K562 (cell line): ENCODE results near the gene CABYR. TPM values are rescaled to one million over a fixed set of nuclear protein-coding genes. Genes with fewer than 3 reads are reported as not detected.

Experiments
- ATAC-seq: fragments of 200-7000 bp; cut with Tn5 transposase; 3 replicates; pipeline ENCODE4 v1.9.1; 2020; ENCODE audit warnings: moderate library complexity
- BruUV-seq: library from RNA; stranded (reverse); fragments of 400-500 nt; replicated peaks from 2 replicates; lab custom pipeline; 2021; lab: Mats Ljungman, UMichigan
- CTCF ChIA-PET: fragments of 300-600 bp; formaldehyde crosslinking; extraction: SDS; loops from one replicate; lab custom pipeline; 2021; ENCODE audit warnings: low intra/inter-chr PET ratio; lab: Yijun Ruan, JAX
- POLR2A ChIA-PET: fragments of 300-600, 350-650 bp; sonication (Branson Sonifier 250); formaldehyde crosslinking; extraction: SDS; loops from one replicate; lab custom pipeline; 2021; ENCODE audit warnings: antibody characterized with exemption, inconsistent platforms; lab: Yijun Ruan, JAX
- DNase-seq, 4 experiments: peaks; one replicate each; pipeline versions ENCODE4 v3.0.0 to v3.0.0-alpha.2; 2011 to 2018; ENCODE audit warnings: low spot score in 3 of 4, mixed read lengths in 3 of 4; ENCODE audit errors: extremely low read depth in 1 of 4
- FAIRE-seq: peaks from 2 replicates; lab custom pipeline; 2011; peaks lifted over from hg19 to GRCh38; lab: Jason Lieb, UNC
- H2AFZ ChIP-seq: 2 replicates; pipeline ENCODE4 v1.6.0; 2011; ENCODE audit warnings: low read depth, low read length, control low read depth, inconsistent platforms
- H3K27ac ChIP-seq: fragments of 200-600 bp; 3 replicates; pipeline ENCODE4 v1.8.0; 2011; ENCODE audit warnings: low read depth, mild to moderate bottlenecking, control low read depth, inconsistent platforms, low read length, moderate library complexity, mixed read lengths; ENCODE audit errors: extremely low read depth
- H3K27me3 ChIP-seq, 2 experiments: fragments of 300-600 bp in 1 of 2; 2 replicates in 1 of 2; 3 replicates in 1 of 2; pipeline versions ENCODE4 v1.6.0 to v1.8.0; 2011; ENCODE audit warnings: inconsistent platforms in 2 of 2, low read length in 2 of 2, mild to moderate bottlenecking in 1 of 2, mixed read lengths in 1 of 2, moderate library complexity in 1 of 2; ENCODE audit not compliant: control insufficient read depth in 2 of 2, insufficient read depth in 2 of 2
- H3K36me3 ChIP-seq: fragments of 300-600 bp; 3 replicates; pipeline ENCODE4 v1.8.0; 2011; ENCODE audit warnings: mild to moderate bottlenecking, low read length, inconsistent platforms; ENCODE audit not compliant: control insufficient read depth, insufficient read depth
- H3K4me1 ChIP-seq, 2 experiments: fragments of 200-600 bp in 1 of 2; replicated peaks in 1 of 2; 2 replicates in 1 of 2; 3 replicates in 1 of 2; pipeline versions ENCODE4 v1.5.1 to v1.8.0; 2011; ENCODE audit warnings: inconsistent platforms in 2 of 2, low read length in 2 of 2, mild to moderate bottlenecking in 1 of 2, mixed read lengths in 1 of 2, moderate library complexity in 1 of 2; ENCODE audit not compliant: control insufficient read depth in 2 of 2, insufficient read depth in 2 of 2
- H3K4me2 ChIP-seq: 2 replicates; pipeline ENCODE4 v1.6.1; 2011; ENCODE audit warnings: low read length, control low read depth, inconsistent platforms, mixed read lengths; ENCODE audit not compliant: insufficient read depth
- H3K4me3 ChIP-seq: fragments of 200-600 bp; sonication (generic), shearing (Covaris generic); 2 replicates; pipeline ENCODE4 v1.5.1; 2016; ENCODE audit warnings: control low read depth, inconsistent platforms
- H3K79me2 ChIP-seq: fragments of 200-600 bp; 3 replicates; pipeline ENCODE4 v1.8.0; 2011; ENCODE audit warnings: low read length, inconsistent platforms; ENCODE audit not compliant: control insufficient read depth, insufficient read depth
- H3K9ac ChIP-seq, 2 experiments: 2 replicates each; pipeline versions ENCODE4 v1.6.0 to v1.6.1; 2011; ENCODE audit warnings: low read depth in 2 of 2, low read length in 2 of 2, control low read depth in 1 of 2, inconsistent platforms in 1 of 2, mild to moderate bottlenecking in 1 of 2, mixed read lengths in 1 of 2; ENCODE audit not compliant: insufficient read depth in 1 of 2
- H3K9me1 ChIP-seq: one replicate; pipeline ENCODE4 v1.6.0; 2011; ENCODE audit warnings: inconsistent platforms, mild to moderate bottlenecking, low read length, moderate library complexity; ENCODE audit not compliant: control insufficient read depth, insufficient read depth
- H3K9me3 ChIP-seq: replicated peaks from 2 replicates; pipeline ENCODE4 v1.5.1; 2011; ENCODE audit warnings: low read depth, low read length, inconsistent platforms; ENCODE audit not compliant: control insufficient read depth, insufficient read depth
- H4K20me1 ChIP-seq: replicated peaks from 2 replicates; pipeline ENCODE4 v1.6.1; 2011; ENCODE audit warnings: low read length, inconsistent platforms, mixed read lengths; ENCODE audit not compliant: control insufficient read depth, insufficient read depth
- XRCC4 ChIP-seq: IDR thresholded peaks from one replicate; pipeline ENCODE4 v1.6.1; 2011; ENCODE audit not compliant: insufficient read depth, insufficient read length; ENCODE audit errors: extremely low read depth
- ZBTB8A ChIP-seq: fragments of 450-650 bp; IDR thresholded peaks from 2 replicates; pipeline ENCODE4 v1.6.1; 2018; ENCODE audit warnings: mild to moderate bottlenecking, moderate library complexity; ENCODE audit not compliant: partially characterized antibody
- ZNF551 ChIP-seq: fragments of 250-450 bp; sonication (Bioruptor Pico); IDR thresholded peaks from 2 replicates; pipeline ENCODE4 v1.5.0; 2021; ENCODE audit warnings: mild to moderate bottlenecking, moderate library complexity
- WGBS: fragments of 100-300 bp; shearing (Covaris generic); methylation state at CpG from one replicate; pipeline ENCODE4 v1.1.6; 2016; ENCODE audit warnings: low coverage, mixed read lengths; ENCODE audit not compliant: insufficient coverage; ENCODE audit errors: missing lambda C conversion rate; 5-methylcytosine and 5-hydroxymethylcytosine counted together
- in situ Hi-C: fragments of 300-500 bp; cut with MboI; formaldehyde crosslinking; loops from 4 replicates; pipeline ENCODE4 v1.15.0; 2018; ENCODE audit warnings: inconsistent platforms, mixed read lengths
- intact Hi-C: fragments of 100-400 bp; cut with micrococcal nuclease; formaldehyde crosslinking; loops from 2 replicates; pipeline ENCODE4 v1.14.2; 2022
- polyA plus RNA-seq, 8 experiments: library from polyadenylated mRNA; depleted of rRNA in 4 of 8; stranded (reverse) in 5 of 8; unstranded in 3 of 8; fragments of >200 nt; fragmentation: Nextera tagmentation in 2 of 8; fragmentation: Illumina TruSeq in 1 of 8; extraction: Ambion mirVana in 2 of 8; extraction: Trizol in 1 of 8; gene quantifications; 2 replicates each; pipeline versions ENCODE4 v1.2.1 to v1.2.3, GENCODE V29; 2011 to 2014; ENCODE audit warnings: inconsistent platforms in 1 of 8, missing spikeins in 1 of 8
- total RNA-seq, 7 experiments: library from RNA; depleted of rRNA in 6 of 7; stranded (reverse); fragments of >200 nt in 6 of 7; fragmentation: Illumina TruSeq in 2 of 7; extraction: Trizol in 2 of 7; gene quantifications; 2 replicates each; pipeline versions ENCODE4 v1.2.1 to v1.2.3, GENCODE V29; 2011 to 2021; ENCODE audit warnings: low replicate concordance in 1 of 7
- TF ChIP-seq, protein P1 (sequence below): fragments of 450-650 bp; formaldehyde crosslinking; IDR thresholded peaks from 2 replicates; pipeline ENCODE4 v1.4.0; 2022; ENCODE audit warnings: missing genetic modification characterization
- TF ChIP-seq, protein P2 (sequence below): fragments of 250-450 bp; sonication (Bioruptor Pico); IDR thresholded peaks from 2 replicates; pipeline ENCODE4 v1.8.0; 2022; ENCODE audit warnings: moderate library complexity, mild to moderate bottlenecking, inconsistent platforms

Gene CABYR
- total and polyA plus RNA-seq, 9 of the 15 experiments (the other 6 are each of a cell fraction or from before 2014, with no cell fraction given) = not detected

DNA sequence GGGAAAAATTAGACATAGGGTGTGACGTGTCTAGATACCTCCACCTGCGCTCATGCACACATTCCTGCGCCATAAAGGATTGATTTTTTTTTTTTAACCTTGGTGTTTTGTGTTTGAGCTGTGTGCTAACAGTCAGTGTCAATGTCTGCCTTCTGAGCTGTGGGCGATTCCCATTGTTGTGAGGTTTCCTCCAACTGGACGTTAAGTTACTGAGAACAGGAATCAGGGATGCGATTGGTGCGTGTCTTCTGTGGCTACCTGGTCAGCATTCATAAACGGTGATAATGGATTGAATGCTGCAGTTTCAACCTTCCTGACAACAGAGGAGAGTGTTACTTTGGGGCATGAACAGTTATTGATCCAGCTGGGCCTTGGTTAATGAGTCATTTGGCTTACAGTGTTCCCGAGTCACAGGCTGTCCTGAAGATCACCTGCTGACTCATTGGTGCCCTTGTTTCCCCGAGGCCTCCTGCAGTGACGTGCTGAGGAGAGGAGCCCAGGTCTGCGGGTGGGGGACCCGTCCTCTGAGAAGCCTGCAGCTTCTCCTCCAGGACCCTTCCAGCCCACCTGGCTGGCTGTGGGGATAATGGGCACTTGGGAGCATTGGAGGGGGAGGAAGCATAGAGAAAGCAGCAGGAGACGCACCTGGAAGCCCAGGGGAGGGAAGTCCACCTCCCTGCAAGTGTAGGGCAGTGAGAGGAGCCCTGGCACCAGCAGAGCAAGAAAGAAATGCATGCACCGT, 25.8 kb upstream of the CABYR start (continued):
- TF ChIP-seq XRCC4 = no peak
- TF ChIP-seq, protein P1, sequence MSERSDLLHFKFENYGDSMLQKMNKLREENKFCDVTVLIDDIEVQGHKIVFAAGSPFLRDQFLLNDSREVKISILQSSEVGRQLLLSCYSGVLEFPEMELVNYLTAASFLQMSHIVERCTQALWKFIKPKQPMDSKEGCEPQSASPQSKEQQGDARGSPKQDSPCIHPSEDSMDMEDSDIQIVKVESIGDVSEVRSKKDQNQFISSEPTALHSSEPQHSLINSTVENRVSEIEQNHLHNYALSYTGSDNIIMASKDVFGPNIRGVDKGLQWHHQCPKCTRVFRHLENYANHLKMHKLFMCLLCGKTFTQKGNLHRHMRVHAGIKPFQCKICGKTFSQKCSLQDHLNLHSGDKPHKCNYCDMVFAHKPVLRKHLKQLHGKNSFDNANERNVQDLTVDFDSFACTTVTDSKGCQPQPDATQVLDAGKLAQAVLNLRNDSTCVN (CRISPR knock-in tag) = no peak
- TF ChIP-seq ZBTB8A = no peak
- TF ChIP-seq ZNF551 (CRISPR knock-in tag) = no peak
- TF ChIP-seq, all 486 proteins: peak for 0

DNA sequence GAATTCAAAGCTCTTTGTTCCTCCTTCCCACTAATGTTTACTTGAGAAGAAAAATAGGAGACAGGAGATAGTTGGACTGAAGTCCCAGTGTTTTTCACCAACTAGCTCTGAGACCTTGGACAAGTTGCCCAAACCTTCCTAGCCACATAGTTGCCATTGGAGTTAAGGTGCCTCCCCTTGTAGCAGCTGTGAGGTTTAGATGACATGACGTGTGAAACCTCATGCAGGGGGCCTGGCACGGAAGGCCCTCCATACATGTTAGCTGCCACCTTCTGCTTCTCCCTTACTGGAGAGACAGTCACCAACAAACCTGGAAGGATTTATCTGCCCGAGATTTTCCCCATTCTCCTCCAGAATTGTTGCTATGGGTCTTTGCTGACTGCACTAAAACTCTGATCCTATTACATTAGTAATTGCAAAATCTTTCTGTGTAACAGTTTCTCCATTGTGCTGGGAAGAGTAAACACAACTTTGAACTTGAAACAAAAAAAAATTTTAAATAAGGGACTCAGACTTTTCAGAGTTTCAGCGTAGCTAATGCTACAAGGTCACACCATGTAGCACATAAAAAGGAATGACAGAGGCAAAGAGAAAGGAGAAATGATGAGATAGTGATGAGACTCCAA, 23.8 kb upstream of the CABYR start:
- no peak overlapping the region for H3K4me2 ChIP-seq
- no peak for FAIRE-seq
- no peaks in the 10 kb centered on the region for H3K79me2 ChIP-seq
- no peaks in the 10 kb centered on the region; the same call in 1 of the 2 replicates for H4K20me1 ChIP-seq
- BruUV-seq = no TSS peak
- ChIA-PET POLR2A (interaction anchor here (0.6 kb wide), 1 partner anchor 42 kb away, joined by 3 read pairs; no protein-coding TSS in a partner anchor), CTCF (no interaction called here)
- H3K9ac ChIP-seq = no peak overlapping the region
- no peak overlapping the region for H2AFZ ChIP-seq
- DNase-seq = no peak
- no peaks in the 10 kb centered on the region for H3K9me1 ChIP-seq
- in situ Hi-C loops (no loop called here), intact Hi-C loops (loop anchor here (5.0 to 10.0 kb wide), 3 partner anchors 100 to 493 kb away; partner anchors contain the start of gene TTC39C)
- peaks cover 4 to 13% of the 10 kb centered on the region in 2 experiments; a peak in 4 of 5 replicates for H3K27me3 ChIP-seq
- no peaks in the 10 kb centered on the region for H3K9me3 ChIP-seq
- TF ChIP-seq, protein P2, sequence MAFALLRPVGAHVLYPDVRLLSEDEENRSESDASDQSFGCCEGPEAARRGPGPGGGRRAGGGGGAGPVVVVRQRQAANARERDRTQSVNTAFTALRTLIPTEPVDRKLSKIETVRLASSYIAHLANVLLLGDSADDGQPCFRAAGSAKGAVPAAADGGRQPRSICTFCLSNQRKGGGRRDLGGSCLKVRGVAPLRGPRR (CRISPR knock-in tag) = no peak
- no peaks in the 10 kb centered on the region for H3K4me1 ChIP-seq
- no peak for ATAC-seq
- H3K4me3 ChIP-seq = no peak overlapping the region
- 0% methylated on average over 4 of the region's 4 CpGs for WGBS
- no peaks in the 10 kb centered on the region for H3K36me3 ChIP-seq
- no peak overlapping the region for H3K27ac ChIP-seq
